Liver (tissue), 9 donors: ENCODE measurements around the gene MRC2. TPM values are rescaled to one million over a fixed set of nuclear protein-coding genes. Genes with fewer than 3 reads are reported as not detected.

Experiments used
- DNase-seq: peaks from one replicate; pipeline ENCODE4 v3.0.0-alpha.2; 2017; ENCODE audit warnings: low spot score
- H3K27ac ChIP-seq, 2 donors: one replicate each; pipeline ENCODE4 v1.7.0; 2013; ENCODE audit warnings: inconsistent platforms in 2 of 2, low read length in 2 of 2, control low read depth in 1 of 2, low read depth in 1 of 2, mild to moderate bottlenecking in 1 of 2
- H3K27me3 ChIP-seq, 4 donors: one replicate each; pipeline versions ENCODE4 v1.6.1 to v1.7.0; 2013; ENCODE audit warnings: low read length in 3 of 4, inconsistent platforms in 1 of 4, mild to moderate bottlenecking in 1 of 4, moderate library complexity in 1 of 4; ENCODE audit not compliant: control insufficient read depth in 4 of 4, insufficient read depth in 4 of 4
- H3K36me3 ChIP-seq, 4 donors: one replicate each; pipeline versions ENCODE4 v1.6.1 to v1.7.0; 2013; ENCODE audit warnings: low read length in 3 of 4, mild to moderate bottlenecking in 3 of 4, low read depth in 1 of 4, moderate library complexity in 1 of 4; ENCODE audit not compliant: control insufficient read depth in 4 of 4, insufficient read depth in 3 of 4
- H3K4me1 ChIP-seq, 4 donors: one replicate each; pipeline versions ENCODE4 v1.6.1 to v1.7.0; 2013; ENCODE audit warnings: low read length in 3 of 4, mild to moderate bottlenecking in 3 of 4, moderate library complexity in 1 of 4; ENCODE audit not compliant: control insufficient read depth in 4 of 4, insufficient read depth in 4 of 4
- H3K4me3 ChIP-seq, 3 donors: one replicate each; pipeline versions ENCODE4 v1.6.1 to v1.7.0; 2013; ENCODE audit warnings: low read length in 3 of 3, control low read depth in 1 of 3, low read depth in 1 of 3, mild to moderate bottlenecking in 1 of 3
- H3K9ac ChIP-seq, 2 donors: one replicate each; pipeline ENCODE4 v1.7.0; 2013; ENCODE audit warnings: low read length in 2 of 2, mild to moderate bottlenecking in 2 of 2, moderate library complexity in 2 of 2, control low read depth in 1 of 2, low read depth in 1 of 2
- H3K9me3 ChIP-seq, 4 donors: one replicate each; pipeline versions ENCODE4 v1.6.1 to v1.7.0; 2013; ENCODE audit warnings: low read length in 3 of 4; ENCODE audit not compliant: control insufficient read depth in 4 of 4
- EGR1 ChIP-seq, 2 donors: IDR thresholded peaks; 2 replicates each; pipeline ENCODE4 v1.6.1; 2016 to 2018; ENCODE audit warnings: antibody characterized with exemption in 2 of 2, low read depth in 2 of 2
- FOXA2 ChIP-seq: IDR thresholded peaks from 2 replicates; pipeline ENCODE4 v1.6.1; 2016; ENCODE audit warnings: antibody characterized with exemption
- GABPA ChIP-seq, 2 donors: IDR thresholded peaks in 1 of 2; conservative IDR thresholded peaks in 1 of 2; 2 replicates each; pipeline ENCODE4 v1.6.1; 2016; ENCODE audit warnings: antibody characterized with exemption in 2 of 2, mild to moderate bottlenecking in 1 of 2, moderate library complexity in 1 of 2
- HNF4A ChIP-seq, 2 donors: conservative IDR thresholded peaks; 2 replicates each; pipeline ENCODE4 v1.6.1; 2016; ENCODE audit warnings: antibody characterized with exemption in 2 of 2, mild to moderate bottlenecking in 2 of 2
- JUND ChIP-seq, 2 donors: IDR thresholded peaks; 2 replicates each; pipeline ENCODE4 v1.6.1; 2016; ENCODE audit warnings: antibody characterized with exemption in 2 of 2
- YY1 ChIP-seq: IDR thresholded peaks from 2 replicates; pipeline ENCODE4 v1.6.1; 2016; ENCODE audit warnings: antibody characterized with exemption, mild to moderate bottlenecking
- WGBS: extraction: QIAGEN DNeasy Blood & Tissue Kit; methylation state at CpG from one replicate; pipeline ENCODE4 v1.1.7; 2013; 5-methylcytosine and 5-hydroxymethylcytosine counted together
- polyA plus RNA-seq, 2 donors: library from polyadenylated mRNA; stranded (reverse) in 1 of 2; unstranded in 1 of 2; fragments of 200-250 nt in 1 of 2; fragments of >200 nt in 1 of 2; fragmentation: Nextera tagmentation in 1 of 2; extraction: Ambion mirVana in 1 of 2; gene quantifications; one replicate each; pipeline versions ENCODE4 v1.2.1 to v1.2.3, GENCODE V29; 2013 to 2015
- total RNA-seq, 2 donors: library from RNA; depleted of rRNA; stranded (reverse); fragments of >200 nt; gene quantifications; one replicate each; pipeline ENCODE4 v1.2.3, GENCODE V29; 2014
- TF ChIP-seq, protein P1 (sequence below): IDR thresholded peaks from 2 replicates; pipeline ENCODE4 v1.6.1; 2016; ENCODE audit warnings: antibody characterized with exemption
- TF ChIP-seq, protein P2 (sequence below): IDR thresholded peaks from 2 replicates; pipeline ENCODE4 v1.6.1; 2016; ENCODE audit warnings: antibody characterized with exemption
- TF ChIP-seq, protein P3 (sequence below): fragments of 150-350 bp; IDR thresholded peaks from 2 replicates; pipeline ENCODE4 v1.5.1; 2017; ENCODE audit warnings: improper control_type of control experiment, low read depth, low read length; ENCODE audit not compliant: missing input control
- donor health status: healthy.
- donor health status: healthy.
- donor health status: healthy.
- donor health status: healthy.
- donor health status: healthy.

MRC2 gene
- total and polyA plus RNA-seq, 4 donors: 0.49 to 81.1 (median 2.8) TPM

DNA sequence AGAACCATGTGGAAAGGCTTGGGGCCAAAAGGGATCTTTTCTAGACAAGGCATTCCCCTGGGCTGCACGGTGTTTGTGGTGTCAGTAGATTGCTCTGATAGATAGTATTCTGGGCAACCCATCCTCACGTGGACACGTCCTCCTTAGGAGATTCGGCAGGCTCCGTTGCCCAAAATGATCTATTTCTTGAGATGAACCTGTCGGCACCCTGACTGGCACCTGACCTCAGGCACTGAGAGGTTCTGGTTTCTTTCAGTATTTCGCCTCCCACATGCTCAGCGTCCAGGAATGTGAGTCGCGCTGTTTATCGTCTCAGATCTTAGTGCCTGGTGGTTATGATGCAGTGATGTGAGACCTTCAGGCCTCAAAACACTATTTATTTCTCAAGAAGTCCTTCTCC lies 91.0 kb downstream of the MRC2 start:
- no peak for TF ChIP-seq YY1
- TF ChIP-seq HNF4A (conservative IDR thresholded peaks at IDR 0.05): no peak
- no peak for TF ChIP-seq FOXA2
- TF ChIP-seq, protein P1, sequence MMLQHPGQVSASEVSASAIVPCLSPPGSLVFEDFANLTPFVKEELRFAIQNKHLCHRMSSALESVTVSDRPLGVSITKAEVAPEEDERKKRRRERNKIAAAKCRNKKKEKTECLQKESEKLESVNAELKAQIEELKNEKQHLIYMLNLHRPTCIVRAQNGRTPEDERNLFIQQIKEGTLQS: no peak
- TF ChIP-seq GABPA (IDR thresholded peaks at IDR 0.05 in 1 of 2, conservative IDR thresholded peaks at IDR 0.05 in 1 of 2): no peak
- TF ChIP-seq, protein P2, sequence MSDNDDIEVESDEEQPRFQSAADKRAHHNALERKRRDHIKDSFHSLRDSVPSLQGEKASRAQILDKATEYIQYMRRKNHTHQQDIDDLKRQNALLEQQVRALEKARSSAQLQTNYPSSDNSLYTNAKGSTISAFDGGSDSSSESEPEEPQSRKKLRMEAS: no peak
- Histone ChIP-seq H3K27me3 (peaks cover 0 to 13% (median 0%) of the 10 kb centered on the region in 4 donors), H3K9me3 (no peaks in the 10 kb centered on the region), H3K27ac (no peak overlapping the region), H3K4me1 (no peaks in the 10 kb centered on the region), H3K9ac (no peak overlapping the region), H3K36me3 (no peaks in the 10 kb centered on the region), H3K4me3 (no peak overlapping the region)
- 81% methylated on average over 11 of the region's 11 CpGs for WGBS
- no peak for DNase-seq

DNA sequence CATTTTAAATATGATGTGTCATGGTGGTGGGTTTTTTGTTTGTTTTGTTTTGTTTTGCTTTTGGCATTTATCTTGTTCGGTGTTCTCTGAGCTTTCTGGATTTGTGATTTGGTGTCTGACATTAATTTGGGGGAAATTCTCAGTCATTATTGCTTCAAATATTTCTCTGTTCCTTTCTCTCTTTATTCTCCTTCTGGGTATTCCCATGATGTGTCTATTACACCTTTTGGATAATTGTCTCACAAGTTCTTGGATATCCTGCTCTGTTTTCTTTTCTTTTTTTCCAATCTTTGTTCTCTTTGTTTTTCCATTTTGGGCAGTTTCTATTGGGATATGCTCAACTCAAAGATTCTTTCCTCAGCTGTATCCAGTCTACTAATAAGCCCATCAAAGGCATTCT lies 92.1 kb downstream of the MRC2 start:
- Histone ChIP-seq H3K4me1 (no peaks in the 10 kb centered on the region), H3K4me3 (no peak overlapping the region), H3K9ac (no peak overlapping the region), H3K27me3 (peaks cover 0 to 20% (median 0%) of the 10 kb centered on the region in 4 donors), H3K9me3 (no peaks in the 10 kb centered on the region), H3K27ac (no peak overlapping the region), H3K36me3 (no peaks in the 10 kb centered on the region)
- no peak for DNase-seq
- TF ChIP-seq JUND (IDR thresholded peaks at IDR 0.05) (no peak), HNF4A (conservative IDR thresholded peaks at IDR 0.05) (no peak)
- WGBS: 92% methylated on average over 1 of the region's 1 CpG

DNA sequence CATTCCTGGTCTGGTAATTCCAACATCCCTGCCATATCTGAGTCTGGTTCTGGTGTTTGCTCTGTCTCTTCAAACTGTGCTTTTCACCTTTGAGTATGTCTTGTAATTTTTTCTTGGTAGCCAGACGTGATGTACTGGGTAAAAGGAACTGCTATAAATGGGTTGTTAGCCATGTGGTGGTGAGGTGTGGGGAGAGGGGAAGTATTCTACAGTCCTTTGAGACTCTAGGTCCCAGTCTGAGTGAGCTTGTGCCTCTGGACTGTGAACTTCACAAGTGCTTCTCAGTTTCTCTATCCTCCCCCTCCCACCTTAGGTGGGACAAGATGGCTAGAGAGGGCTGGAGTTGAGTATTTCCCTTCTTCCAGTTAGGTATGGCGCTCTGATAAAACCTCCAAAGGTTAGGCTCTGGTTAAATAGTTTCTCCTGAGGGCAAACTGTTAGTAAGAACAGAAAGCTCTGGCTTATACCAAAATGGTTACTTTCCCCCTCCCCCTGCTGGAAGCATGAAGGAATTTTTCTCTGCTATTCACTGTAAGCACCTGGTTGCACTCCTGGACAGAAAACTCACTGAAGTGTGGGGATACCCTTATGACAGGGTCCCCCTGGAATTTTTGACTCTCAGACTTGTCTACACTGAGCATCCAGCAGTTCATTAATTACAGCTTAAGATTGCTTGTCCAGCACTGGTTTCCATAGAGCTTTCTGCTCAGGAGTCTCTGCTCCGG lies 92.8 kb downstream of the MRC2 start:
- Histone ChIP-seq H3K9ac (no peak overlapping the region), H3K27ac (no peak overlapping the region), H3K4me3 (no peak overlapping the region), H3K9me3 (no peaks in the 10 kb centered on the region), H3K4me1 (no peaks in the 10 kb centered on the region), H3K27me3 (peaks cover 0 to 20% (median 0%) of the 10 kb centered on the region in 4 donors), H3K36me3 (no peaks in the 10 kb centered on the region)
- WGBS: 84% methylated on average over 3 of the region's 3 CpGs
- no peak for DNase-seq
- TF ChIP-seq, protein P3, sequence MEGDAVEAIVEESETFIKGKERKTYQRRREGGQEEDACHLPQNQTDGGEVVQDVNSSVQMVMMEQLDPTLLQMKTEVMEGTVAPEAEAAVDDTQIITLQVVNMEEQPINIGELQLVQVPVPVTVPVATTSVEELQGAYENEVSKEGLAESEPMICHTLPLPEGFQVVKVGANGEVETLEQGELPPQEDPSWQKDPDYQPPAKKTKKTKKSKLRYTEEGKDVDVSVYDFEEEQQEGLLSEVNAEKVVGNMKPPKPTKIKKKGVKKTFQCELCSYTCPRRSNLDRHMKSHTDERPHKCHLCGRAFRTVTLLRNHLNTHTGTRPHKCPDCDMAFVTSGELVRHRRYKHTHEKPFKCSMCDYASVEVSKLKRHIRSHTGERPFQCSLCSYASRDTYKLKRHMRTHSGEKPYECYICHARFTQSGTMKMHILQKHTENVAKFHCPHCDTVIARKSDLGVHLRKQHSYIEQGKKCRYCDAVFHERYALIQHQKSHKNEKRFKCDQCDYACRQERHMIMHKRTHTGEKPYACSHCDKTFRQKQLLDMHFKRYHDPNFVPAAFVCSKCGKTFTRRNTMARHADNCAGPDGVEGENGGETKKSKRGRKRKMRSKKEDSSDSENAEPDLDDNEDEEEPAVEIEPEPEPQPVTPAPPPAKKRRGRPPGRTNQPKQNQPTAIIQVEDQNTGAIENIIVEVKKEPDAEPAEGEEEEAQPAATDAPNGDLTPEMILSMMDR: peak; percentile 6
- TF ChIP-seq YY1: no peak

DNA sequence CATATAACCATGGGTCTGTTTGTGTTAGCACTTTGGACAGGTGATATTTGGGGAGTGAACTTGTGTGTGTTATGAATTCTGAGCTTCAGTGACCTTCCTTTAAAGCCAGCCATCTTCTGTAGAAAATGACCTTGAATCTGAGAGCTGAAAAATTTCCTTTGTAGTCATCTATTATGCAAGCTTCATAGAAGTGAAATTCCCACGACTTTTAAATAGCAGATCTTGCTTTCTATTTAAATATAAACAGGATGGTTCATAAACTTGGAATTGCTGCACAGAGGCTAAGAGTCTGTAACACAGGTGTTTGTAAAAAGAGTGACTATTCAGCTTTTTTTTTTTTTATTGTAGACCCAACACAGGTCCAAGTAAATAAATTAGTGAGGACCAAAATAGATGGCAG lies 95.2 kb downstream of the MRC2 start:
- no peaks in the 10 kb centered on the region for H3K36me3 ChIP-seq
- 32% methylated on average over 1 of the region's 1 CpG for whole genome bisulfite sequencing
- no peak overlapping the region for H3K4me3 ChIP-seq
- H3K27me3 ChIP-seq: peaks cover 0 to 18% (median 0%) of the 10 kb centered on the region in 4 donors
- H3K9ac ChIP-seq: no peak overlapping the region
- DNase-seq: no peak
- H3K9me3 ChIP-seq: no peaks in the 10 kb centered on the region
- no peaks in the 10 kb centered on the region for H3K4me1 ChIP-seq
- TF ChIP-seq EGR1 (IDR thresholded peaks at IDR 0.05; ENCODE audit: low read depth in 2 of 2) (no peak), HNF4A (conservative IDR thresholded peaks at IDR 0.05) (no peak)
- no peak overlapping the region for H3K27ac ChIP-seq
